ENCODE results near the gene TMEM204.

DNA sequence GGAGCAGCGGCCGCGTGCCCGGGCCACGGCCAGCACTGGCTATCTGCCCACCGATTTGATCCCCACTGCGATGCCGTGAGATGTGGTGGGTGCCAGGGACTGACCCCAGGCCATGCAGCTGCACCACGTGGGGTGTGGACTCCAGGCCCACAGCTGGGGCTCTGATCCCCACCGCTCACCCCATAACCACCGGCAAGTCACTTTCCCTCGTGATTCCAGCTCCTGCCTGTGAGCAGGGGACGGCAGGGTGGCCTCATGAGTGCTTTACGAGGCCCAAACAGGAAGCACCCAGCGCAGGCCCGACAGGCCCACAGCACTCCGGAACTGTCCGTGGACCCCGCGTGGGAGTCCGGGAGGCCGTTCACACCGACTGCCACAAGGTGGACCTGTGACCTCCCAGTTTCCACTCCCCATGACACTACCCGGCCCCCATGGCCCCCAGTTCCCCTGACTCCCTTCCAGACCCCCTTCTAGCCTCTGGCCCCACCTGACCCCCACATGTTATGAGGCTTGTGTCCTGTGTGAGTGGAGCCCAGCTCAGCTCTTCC, 45.3 kb upstream of the TMEM204 start:
- TF ChIP-seq POLR2A (IDR thresholded peaks at IDR 0.05): no peak
- TF ChIP-seq, protein P1, sequence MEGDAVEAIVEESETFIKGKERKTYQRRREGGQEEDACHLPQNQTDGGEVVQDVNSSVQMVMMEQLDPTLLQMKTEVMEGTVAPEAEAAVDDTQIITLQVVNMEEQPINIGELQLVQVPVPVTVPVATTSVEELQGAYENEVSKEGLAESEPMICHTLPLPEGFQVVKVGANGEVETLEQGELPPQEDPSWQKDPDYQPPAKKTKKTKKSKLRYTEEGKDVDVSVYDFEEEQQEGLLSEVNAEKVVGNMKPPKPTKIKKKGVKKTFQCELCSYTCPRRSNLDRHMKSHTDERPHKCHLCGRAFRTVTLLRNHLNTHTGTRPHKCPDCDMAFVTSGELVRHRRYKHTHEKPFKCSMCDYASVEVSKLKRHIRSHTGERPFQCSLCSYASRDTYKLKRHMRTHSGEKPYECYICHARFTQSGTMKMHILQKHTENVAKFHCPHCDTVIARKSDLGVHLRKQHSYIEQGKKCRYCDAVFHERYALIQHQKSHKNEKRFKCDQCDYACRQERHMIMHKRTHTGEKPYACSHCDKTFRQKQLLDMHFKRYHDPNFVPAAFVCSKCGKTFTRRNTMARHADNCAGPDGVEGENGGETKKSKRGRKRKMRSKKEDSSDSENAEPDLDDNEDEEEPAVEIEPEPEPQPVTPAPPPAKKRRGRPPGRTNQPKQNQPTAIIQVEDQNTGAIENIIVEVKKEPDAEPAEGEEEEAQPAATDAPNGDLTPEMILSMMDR (IDR thresholded peaks at IDR 0.05): no peak

Data from esophagus squamous epithelium (tissue), 4 donors.